ENCODE data around the gene SPINT2.

The SPINT2 gene

DNA sequence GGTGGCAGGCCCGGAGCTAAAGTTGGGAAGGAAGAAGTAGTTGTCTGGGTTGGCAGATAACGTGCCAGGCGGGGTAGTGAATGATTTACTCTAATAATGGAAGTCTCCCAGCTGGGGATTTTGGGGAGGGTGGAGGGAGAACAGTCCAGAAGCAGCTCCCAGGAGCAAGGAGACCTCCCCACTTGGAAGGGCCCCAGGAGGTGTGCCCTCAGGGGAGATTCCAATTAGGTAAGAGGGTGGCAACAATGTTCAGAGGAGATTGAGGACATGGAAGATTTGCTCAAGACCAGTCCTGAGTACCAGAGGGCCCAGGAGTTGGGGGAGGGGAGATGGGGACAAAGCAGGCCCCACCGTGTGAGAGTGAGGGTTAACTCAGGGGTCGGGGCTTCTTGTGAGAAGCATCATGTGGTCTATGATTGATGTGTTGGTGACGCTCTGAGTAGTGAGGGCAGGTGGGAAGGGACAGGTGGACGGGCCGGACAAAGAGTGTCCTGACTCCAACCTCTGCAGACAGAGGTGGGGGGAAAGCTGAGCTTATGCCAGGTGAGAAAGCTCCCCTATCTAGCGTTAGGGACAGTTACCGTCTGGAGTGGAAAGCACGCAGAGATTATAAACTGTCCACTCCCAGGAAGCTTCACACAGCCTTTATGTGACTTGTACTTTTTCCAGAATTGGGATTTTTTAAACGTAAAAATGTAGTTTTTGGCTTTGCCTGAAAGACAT, 3.5 kb downstream of the SPINT2 start:
- no peak for DNase-seq

DNA sequence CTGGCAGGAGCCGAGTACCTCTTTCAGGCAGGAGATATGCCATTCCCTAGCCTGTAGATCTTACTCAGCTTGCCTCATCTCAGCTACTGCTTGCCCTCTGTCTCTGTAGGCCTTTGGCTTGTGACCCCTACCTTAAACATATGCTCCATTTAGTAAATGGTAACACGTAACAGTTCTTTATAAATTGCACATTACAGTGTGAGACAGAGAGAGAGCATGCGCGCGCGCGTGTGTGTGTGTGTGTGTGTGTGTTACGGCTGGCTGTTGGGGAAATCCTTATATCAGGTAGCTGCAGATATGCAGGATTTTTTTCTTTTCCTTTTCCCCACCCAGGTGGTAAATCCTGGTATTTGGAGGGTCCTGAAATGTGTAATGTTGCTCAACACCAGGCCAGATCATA, 4.2 kb downstream of the SPINT2 start:
- DNase-seq = no peak

DNA sequence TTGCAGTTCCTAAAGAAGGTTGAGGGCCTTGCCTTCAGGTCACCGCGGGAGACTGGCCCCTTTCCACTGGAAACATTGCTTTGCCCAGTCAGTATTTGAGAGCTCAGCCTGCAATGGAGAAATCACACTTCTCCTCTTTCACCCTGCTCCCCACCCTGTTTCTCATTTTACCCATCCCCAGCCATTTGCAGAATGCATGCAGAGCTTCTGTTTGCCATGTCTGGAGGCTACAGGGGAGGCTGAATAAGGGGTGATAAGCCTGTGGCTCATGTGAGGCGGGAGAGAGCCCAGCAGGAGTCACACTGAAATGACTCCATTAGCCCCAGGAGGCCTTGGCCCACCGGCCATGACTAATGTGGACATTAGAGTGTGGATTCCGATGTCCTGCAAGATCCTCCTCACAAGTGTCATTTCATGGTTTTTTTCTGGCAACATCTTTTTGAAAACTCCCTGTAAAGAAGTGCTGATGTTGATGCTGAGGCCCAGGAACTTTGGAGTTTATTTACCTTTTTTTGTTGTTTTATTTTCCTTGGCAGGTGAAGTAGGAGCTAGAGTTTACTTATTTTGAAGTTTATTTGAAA, 6.3 kb downstream of the SPINT2 start:
- no peak for DNase-seq

DNA sequence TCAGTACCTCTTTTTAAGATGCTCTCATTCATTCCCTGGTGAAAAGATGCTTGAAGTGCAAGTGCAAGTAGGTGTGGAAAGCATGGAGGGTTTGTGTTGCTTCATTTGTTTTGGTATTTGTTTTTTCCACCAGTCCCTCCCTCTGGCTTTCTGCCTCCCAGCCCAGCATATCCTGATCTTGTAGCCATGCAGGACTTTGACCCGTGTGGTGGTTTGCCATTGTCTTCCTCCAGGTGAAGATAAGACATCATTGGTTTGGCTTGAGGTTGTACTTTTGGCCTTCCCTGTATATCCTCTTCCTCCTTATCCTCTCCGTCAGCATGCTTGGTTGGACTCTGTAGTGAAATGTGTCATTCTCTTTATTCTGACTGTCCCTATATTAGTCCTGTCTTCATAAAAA, 9.1 kb downstream of the SPINT2 start:
- no peak for DNase-seq

DNA sequence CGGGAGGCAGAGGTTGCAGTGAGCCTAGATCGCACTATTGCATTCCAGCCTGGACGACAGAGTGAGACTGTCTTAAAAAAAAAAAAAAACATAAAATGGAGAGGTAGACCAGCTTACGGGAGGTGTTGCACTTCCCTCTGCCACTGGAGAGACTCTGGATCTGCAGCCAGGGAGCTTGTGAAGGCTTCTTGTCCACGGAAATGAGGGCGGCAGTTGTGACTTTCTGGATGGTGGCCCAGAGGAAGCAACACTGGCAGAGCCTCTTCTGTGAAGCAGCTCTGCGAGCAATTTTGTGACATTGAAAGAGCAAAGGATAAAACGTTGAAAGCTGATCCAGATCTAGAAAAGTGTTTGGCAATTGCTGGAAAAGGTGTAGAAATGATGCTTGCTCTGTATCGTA, 10.4 kb downstream of the SPINT2 start:
- DNase-seq = peak in 12 of 14 donors; percentile 11 to 59 (median 38)

DNA sequence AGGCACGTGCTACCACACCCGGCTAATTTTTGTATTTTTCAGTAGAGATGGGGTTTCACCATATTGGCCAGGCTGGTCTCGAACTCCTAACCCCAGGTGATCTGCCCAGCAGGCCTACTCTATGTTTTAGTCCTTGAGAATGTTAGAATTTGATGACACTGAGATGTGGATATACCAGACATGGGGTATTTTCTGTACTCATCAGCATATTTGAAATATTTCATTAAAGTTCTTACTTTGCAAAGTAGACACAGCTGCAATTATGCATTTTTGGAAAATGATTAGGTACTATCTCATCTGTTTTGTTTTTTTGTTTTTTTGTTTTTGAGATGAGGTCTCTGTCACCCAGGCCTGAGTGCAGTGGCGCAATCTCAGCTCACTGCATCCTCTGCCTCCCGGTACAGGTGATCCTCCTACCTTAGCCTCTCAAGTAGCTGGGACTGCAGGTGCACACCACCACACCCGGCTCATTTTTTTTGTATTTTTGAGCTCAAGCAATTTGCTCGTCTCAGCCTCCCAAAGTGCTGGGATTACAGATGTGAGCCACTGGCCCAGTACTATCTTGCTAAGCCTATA, 12.7 kb downstream of the SPINT2 start:
- no peak for DNase-seq

DNA sequence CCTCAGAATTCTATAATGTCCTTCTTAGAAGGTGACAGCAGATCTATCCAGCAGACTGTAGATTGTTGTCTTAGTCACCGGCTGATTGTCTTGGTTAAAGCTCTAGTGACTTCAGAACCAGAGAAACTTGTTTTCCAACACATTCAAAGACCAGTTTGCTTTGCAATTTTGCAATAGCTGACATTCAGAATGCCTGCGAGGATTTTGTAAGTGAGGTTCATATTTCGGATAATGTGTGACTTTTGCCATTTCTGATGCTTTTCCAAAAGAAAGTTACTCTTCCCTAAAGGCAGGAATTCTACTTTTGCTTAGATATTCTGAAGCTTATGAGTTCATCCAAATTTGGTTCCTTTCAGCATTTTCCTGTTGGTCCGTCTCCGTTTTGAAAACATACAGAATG, 13.2 kb downstream of the SPINT2 start:
- no peak for DNase-seq

DNA sequence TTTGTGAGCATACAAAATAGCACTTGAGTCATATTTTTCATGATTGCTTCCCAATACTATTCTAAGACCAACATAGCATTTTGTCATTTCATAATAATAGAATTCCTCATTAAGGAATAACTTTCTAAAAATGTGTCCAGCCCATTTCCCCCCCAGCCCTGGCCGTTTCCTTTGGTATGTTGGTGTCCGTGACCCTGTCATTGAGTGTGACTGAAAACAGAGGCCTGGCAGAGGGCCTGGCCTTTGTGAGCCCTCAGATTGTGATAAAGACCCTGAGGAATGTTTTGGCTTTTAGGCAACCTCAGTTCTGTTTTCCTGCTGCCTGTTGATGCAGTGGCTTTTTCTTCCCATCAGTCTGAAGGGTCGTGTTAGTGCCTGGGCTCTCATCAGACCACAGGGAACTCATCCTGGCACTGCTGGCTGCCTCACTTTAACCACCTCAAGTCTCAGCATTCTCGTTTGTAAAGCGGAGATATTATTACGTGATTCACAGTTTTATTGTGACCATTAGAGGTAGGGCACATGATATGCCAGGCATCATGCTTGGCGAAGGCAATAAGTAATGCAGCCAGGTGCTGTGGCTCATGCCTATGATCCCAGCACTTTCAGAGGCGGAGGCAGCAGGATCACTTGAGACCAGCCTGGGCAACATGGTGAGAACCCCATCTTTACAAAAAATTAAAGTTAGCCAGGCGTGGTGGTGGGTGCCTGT, 13.8 kb downstream of the SPINT2 start:
- DNase-seq = no peak

DNA sequence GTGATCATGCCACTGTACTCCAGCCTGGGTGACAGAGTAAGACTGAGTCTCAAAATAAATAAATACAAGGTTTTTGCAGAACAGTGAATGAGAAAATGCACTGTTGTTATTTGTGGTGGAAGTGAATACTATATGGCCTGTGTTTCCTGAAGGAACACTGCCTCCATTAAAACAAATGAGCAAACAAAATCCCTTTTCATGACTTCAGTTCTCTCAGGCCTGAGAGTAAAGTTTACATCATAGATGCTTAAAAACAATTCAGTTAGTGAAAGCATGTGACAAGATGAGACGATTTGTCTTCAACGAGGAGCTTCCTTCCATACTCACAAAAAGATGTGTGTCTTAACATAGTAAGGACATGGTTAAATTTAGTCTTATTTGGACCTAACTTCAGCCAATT, 14.4 kb downstream of the SPINT2 start:
- DNase-seq = no peak

DNA sequence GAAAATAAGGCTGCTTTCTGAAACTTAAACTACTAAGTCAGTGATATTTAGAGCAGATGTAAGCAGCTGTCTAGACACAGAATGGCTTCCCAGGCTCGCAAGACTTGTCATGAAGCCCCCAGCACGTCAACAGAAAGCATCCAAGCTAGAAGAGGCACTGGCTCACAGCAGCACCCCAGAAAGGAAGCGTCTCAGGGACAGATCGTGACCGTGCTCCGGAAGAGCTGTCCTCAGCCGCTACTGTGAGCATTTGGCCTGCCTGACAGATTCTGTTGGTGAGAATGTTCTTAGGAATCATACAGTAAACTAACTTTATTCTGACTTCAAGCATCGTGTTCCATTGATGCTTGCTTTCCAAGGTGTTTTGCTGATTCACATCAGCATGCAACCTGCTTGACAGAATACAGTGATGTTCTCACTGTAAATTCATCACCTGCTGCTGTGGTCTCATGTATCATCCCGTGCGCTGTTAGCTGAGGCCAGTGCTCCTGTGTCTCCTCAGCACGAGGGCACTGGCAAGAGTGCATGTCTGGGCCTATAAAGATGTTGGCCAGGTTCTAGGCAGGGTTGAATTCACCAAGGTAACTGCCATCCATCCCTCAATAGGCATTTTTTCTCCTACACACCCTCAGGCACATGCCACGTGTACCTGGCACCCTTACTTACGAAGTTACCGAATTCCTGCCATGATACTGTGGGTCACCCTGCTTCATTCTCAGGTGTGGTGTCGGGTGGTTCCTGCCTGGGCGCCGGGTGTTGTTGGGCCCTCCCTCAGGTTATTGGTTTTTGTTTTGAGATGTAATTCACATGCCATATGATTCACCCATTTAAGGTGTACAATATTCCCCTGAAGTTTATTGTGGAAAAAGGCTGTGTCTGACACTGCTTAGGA, 15.9 kb downstream of the SPINT2 start:
- DNase-seq = no peak

DNA sequence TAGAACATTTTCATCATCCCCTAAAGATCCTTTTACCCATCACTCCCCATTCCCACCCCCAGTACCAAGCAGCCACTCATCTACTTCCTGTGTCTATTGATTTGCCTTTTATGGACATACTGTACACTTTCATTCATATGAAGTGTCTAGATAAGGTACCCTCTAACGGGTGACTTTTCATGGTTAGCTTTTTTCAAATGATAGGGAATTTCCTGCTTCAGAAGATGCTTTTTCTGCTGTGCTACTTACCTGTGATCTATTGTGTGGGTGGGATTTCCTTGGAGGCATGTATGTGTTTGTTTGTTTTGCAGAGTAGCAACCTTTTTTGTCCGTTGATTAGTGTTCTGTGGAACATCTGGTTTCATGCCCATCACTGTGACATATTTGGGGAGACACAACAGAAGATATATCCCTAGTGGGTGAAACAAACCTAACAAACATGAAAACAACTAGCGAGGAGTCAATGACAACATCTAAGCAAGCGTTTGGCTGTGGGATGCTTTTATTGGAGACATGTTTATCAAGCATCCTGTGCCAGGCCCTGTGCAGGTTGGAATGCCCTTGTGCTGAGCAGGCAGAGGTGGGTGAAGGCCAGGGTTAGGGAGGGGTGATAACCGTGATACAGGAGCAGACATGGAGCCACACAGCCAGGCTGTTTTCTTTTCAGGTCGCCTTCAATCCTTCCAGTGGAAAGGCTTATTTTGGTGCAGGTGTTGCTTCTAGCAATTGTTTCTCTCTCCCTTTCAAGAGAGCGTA, 17.6 kb downstream of the SPINT2 start:
- DNase-seq = no peak

DNA sequence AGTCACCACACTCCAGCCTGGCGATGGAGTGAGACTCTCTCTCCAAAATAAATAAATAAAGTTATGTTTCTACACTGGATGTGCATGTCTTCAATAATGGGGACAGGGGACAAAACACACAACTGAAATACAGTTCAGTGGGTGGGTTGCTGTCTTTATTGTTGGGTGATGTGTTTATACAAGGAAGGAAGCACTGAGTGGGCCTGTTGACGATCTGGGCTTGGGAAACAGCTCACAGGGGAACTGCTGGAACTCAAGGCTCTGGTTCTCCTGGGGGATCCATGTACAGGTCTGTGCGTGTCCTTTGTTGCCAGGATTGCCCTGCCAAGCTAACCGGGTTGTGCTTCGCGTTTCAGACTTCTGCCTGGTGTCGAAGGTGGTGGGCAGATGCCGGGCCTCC, 18.9 kb downstream of the SPINT2 start:
- no peak for DNase-seq

DNA sequence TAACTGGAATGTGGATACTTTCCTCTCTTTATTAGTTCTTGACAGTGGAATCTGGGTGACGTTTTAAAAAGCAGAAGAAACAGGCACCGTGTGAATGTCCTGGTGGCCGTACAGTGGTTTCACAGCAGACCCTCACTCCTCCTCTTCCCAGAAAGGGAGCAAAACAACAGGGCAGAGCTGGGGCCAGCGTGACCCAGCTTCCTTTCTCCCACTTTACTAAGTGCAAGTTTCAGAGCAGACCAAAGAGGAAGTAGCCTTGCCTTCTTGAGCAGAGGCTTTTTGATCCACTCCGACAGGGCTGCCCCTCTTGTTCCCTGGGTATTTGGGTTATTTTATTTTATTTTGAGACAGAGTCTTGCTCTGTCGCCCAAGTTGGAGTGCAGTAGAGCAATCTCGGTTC, 20.0 kb downstream of the SPINT2 start:
- DNase-seq = peak in 2 of 14 donors; percentile 9 to 21

DNA sequence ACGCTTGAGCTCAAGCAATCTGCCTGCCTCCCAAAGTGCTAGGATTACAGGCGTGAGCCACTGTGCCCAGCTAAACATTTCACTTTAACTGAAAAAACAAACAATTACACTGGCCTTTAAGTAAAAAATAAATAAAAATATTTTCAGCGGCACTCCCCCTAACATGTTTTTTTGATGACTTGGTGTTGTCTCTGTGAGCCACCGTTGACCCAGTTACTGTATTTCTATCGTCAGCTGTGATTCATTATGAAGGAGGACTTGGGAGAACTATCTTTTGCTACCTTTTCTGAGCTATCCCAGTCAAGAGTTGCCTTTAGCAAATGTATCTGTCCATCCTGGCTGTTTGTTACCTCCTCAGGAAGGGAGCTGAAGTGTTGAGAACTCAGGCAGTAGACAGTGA, 21.2 kb downstream of the SPINT2 start:
- DNase-seq = no peak

DNA sequence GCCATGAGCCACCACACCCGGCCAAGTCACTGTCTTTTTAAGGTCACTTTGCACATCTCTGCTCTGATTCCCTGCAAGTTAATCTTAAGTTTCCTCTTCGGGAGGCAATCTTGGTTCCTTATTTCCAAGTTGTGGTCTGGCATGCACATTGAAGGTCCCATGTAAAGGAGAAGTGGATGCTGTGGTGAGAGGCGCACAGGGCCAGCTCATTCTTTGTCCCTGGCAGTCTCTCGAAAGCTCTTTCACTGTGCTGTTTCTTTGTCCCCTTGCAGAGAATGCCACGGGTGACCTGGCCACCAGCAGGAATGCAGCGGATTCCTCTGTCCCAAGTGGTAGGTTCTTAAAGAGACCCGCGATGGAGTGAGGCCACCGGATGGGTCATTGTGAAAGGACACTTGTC, 23.2 kb downstream of the SPINT2 start:
- DNase-seq = peak in 4 of 14 donors; percentile 14 to 33 (median 26)

DNA sequence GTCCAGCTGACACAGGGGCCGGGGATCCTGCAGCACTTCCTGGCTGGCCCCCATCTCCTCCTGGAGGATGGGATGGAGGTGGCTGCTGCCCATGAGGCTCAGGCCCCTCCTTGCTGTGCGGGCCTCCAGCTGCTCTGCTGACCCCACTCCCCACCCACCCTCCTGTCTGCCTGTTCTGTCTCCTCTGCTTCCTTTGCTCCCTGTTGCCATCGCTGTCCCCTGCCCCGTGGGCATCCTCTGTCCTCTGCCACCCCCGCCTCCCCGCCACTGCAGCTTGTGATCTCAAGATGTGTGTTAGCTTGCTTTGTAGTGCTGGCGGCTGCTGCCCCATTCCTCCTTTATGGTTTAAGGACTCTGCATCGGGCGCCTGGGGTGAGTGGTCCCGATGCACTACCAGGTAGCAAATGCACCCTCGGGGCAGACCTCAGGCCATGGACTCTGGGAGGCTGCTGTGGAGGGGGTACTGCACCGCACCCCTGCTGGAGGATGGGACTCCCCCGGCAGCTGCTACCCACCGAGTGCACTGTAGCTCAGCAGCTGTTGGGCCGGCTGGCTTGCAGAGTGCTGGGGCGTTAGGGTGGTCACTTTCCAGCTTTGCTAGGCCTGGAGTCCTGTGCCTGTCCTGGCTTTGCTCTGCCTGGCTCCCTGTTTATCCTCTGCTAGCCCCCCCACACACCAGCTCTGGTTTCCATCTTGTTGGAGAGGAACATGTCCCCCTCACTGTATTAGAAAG, 23.9 kb downstream of the SPINT2 start:
- no peak for DNase-seq

DNA sequence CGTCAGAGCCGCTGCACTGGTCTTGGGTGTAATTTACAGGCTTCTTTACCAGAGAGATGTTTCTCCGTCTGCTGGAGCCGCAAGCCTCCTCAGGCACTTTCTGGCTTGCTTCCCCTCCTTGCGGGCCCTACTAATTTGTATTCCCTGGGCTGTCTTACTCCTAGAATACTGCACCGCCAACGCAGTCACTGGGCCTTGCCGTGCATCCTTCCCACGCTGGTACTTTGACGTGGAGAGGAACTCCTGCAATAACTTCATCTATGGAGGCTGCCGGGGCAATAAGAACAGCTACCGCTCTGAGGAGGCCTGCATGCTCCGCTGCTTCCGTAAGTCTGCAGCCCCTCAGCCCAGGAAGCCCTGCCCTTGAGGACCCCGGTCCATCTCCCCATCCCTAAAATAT, 25.6 kb downstream of the SPINT2 start:
- DNase-seq = no peak

DNA sequence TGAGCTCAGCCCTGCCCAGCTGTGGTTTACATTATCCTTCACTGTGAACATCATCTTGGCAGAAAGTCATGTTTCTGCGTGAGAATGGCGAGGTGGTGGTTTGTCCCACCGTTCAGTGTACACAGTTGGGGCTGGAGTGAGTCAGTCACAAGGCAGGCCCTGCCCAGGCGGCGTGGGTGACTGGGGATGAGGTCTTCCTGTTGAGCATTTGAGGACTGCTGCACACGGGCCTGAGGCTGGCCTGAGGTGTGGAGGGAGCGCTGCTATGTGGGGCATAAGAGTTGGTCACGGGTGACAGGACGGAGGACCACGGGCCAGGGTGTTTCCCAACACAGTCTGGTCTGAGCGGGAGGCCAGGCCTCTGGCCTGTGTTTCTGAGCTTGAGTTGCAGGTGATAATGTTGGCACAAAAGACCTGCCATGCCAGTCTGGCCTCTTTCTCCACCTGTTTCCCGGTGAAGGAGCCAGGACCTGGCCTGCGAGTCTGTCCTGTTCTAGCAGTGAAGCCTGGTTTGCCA, 26.3 kb downstream of the SPINT2 start:
- DNase-seq = peak in 1 of 14 donors; percentile 73

DNA sequence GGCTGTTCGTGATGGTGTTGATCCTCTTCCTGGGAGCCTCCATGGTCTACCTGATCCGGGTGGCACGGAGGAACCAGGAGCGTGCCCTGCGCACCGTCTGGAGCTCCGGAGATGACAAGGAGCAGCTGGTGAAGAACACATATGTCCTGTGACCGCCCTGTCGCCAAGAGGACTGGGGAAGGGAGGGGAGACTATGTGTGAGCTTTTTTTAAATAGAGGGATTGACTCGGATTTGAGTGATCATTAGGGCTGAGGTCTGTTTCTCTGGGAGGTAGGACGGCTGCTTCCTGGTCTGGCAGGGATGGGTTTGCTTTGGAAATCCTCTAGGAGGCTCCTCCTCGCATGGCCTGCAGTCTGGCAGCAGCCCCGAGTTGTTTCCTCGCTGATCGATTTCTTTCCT, 27.5 kb downstream of the SPINT2 start:
- peak in 1 of 14 donors; percentile 16 for DNase-seq

DNA sequence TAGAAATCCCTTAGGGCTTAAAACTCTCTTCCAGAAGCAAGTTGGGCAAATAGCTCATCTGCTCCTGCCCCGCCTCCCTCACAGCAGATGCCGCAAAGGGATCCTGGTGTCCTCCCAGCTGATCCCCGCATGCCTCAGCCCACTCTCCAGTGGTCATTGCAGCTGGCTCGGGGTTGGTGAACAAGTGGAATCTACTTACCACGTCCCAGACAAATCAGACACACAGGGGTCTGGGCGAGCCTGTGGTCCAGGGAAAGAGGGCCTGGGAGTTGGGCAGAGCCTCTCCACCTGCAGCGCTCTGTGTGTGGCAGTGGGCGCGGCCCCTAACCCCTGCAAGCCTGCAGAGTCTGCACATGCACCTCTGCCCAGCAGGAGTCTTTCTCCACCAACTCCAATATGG, 28.9 kb downstream of the SPINT2 start:
- no peak for DNase-seq

DNA sequence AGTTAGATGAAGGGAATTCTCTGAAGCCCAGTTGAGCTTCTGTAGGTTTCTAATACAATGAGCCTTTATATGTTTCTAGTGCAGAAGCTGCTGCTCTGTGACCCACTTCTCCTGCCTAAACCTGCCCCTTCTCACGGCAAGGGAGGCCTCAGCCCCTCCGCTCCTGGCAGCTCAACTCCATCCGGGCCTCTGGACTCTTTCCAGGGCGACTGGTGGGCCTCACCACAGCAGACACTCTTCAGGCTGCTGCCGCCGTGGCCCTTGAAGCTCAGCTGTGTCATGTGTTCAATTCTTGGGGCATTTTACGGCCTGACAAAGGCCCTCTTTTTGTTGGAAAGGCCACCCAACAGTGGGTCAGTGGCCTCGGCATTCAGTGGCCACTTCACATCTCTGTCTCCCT, 29.7 kb downstream of the SPINT2 start:
- peak in 7 of 14 donors; percentile 9 to 44 (median 23) for DNase-seq

Measured in C1 segment of cervical spinal cord (tissue), 14 donors.